ENCODE results near the gene GPR132. TPM values are rescaled to one million over a fixed set of nuclear protein-coding genes. Genes with fewer than 3 reads are reported as not detected.

GPR132 gene
- total RNA-seq, 1 experiment from 2014 or later, result 0.20 TPM

DNA sequence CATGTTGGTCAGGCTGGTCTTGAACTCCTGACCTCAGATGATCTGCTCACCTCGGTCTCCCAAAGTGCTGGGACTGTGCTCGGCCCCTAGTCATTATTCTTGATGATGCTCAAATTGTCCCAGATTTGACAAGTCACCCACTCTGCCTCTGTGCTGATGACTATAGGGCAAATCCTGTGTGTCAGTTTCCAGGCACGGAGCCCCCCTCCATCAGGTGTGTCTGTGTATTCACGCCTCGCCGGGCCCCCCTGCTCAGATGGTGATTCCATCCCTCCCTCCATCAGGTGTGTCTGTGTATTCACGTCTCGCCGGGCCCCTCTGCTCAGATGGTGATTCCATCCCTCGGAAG is 4.3 kb upstream of the GPR132 start:
- H3K4me3 Mint-ChIP-seq, result no peak overlapping the region
- H3K23ac ChIP-seq (ENCODE audit: insufficient read length, low read depth, low read length), result no peak overlapping the region
- no peaks in the 10 kb centered on the region for H4K20me1 ChIP-seq (ENCODE audit: control insufficient read depth, insufficient read depth, insufficient read length)
- H2AK5ac ChIP-seq (ENCODE audit: insufficient read length, low read length), result no peak overlapping the region
- H3K9me3 Mint-ChIP-seq, result no peaks in the 10 kb centered on the region
- H3K9ac ChIP-seq (ENCODE audit: extremely low read depth, insufficient read length, low read length), result no peak overlapping the region
- no peak overlapping the region for H2BK20ac ChIP-seq (ENCODE audit: low read depth, low read length, poor library complexity, severe bottlenecking)
- no peak overlapping the region for H3K4ac ChIP-seq (ENCODE audit: low read depth, low read length)
- H4K91ac ChIP-seq (ENCODE audit: insufficient read length, low read depth, low read length), result no peak overlapping the region
- H3K4me2 ChIP-seq (ENCODE audit: insufficient read depth, insufficient read length, low read length), result no peak overlapping the region
- H3K27me3 Mint-ChIP-seq (ENCODE audit: low read depth), result peaks cover 17% of the 10 kb centered on the region
- no peak overlapping the region for H3K27ac ChIP-seq (ENCODE audit: insufficient read length, low read depth, low read length)
- H4K8ac ChIP-seq (replicated peaks; ENCODE audit: insufficient read length, low read depth, low read length), result no peak overlapping the region
- H2AFZ ChIP-seq (ENCODE audit: low read length), result no peak overlapping the region
- no peaks in the 10 kb centered on the region for H3K9me3 ChIP-seq (ENCODE audit: control insufficient read depth, low read depth, low read length)
- H3K4me1 Mint-ChIP-seq, result peaks cover 5 to 11% of the 10 kb centered on the region in 2 experiments; a peak in 2 of 4 replicates
- no peak overlapping the region for H2BK15ac ChIP-seq (ENCODE audit: low read depth, low read length)
- no peaks in the 10 kb centered on the region for H3K79me2 ChIP-seq (ENCODE audit: insufficient read depth, low read length)
- no CpG with 5 or more reads among the region's 10 CpGs for WGBS (ENCODE audit: extremely low coverage, insufficient read length, low lambda C conversion rate)
- no peak overlapping the region for H2BK5ac ChIP-seq (ENCODE audit: insufficient read length, low read length)
- no peaks in the 10 kb centered on the region for H3K36me3 Mint-ChIP-seq (ENCODE audit: insufficient read depth in 1 of 3, low read depth in 3 of 3)
- no peak overlapping the region for H3K14ac ChIP-seq (ENCODE audit: insufficient read depth, low read length)
- H3K23me2 ChIP-seq (ENCODE audit: insufficient read length, low read depth, low read length, poor library complexity, severe bottlenecking), result no peaks in the 10 kb centered on the region
- no peak overlapping the region for H2BK120ac ChIP-seq (ENCODE audit: low read depth, low read length, poor library complexity, severe bottlenecking)
- DNase-seq, result no peak
- no peaks in the 10 kb centered on the region for H3K27me3 ChIP-seq (ENCODE audit: insufficient read depth, low read length)
- H2BK12ac ChIP-seq (ENCODE audit: insufficient read length, low read depth, low read length), result no peak overlapping the region
- H3K4me1 ChIP-seq (ENCODE audit: insufficient read depth, low read length), result no peaks in the 10 kb centered on the region
- no peaks in the 10 kb centered on the region for H3K79me1 ChIP-seq (ENCODE audit: insufficient read depth, low read depth, low read length, poor library complexity, severe bottlenecking)
- no peak overlapping the region for H3K56ac ChIP-seq (ENCODE audit: insufficient read length, low read depth, low read length)
- no peak overlapping the region; a peak in 1 of 7 replicates for H3K27ac Mint-ChIP-seq
- no peak overlapping the region for H4K5ac ChIP-seq (ENCODE audit: insufficient read length, low read depth, low read length)
- H3K18ac ChIP-seq (ENCODE audit: insufficient read length, low read depth, low read length), result no peak overlapping the region
- TF ChIP-seq, protein P1, sequence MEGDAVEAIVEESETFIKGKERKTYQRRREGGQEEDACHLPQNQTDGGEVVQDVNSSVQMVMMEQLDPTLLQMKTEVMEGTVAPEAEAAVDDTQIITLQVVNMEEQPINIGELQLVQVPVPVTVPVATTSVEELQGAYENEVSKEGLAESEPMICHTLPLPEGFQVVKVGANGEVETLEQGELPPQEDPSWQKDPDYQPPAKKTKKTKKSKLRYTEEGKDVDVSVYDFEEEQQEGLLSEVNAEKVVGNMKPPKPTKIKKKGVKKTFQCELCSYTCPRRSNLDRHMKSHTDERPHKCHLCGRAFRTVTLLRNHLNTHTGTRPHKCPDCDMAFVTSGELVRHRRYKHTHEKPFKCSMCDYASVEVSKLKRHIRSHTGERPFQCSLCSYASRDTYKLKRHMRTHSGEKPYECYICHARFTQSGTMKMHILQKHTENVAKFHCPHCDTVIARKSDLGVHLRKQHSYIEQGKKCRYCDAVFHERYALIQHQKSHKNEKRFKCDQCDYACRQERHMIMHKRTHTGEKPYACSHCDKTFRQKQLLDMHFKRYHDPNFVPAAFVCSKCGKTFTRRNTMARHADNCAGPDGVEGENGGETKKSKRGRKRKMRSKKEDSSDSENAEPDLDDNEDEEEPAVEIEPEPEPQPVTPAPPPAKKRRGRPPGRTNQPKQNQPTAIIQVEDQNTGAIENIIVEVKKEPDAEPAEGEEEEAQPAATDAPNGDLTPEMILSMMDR (conservative IDR thresholded peaks at IDR 0.05), result no peak
- H3T11ph ChIP-seq (ENCODE audit: low read length), result no peak overlapping the region

Measured in H9 (cell line).